ENCODE results near the gene REEP5. TPM values are rescaled to one million over a fixed set of nuclear protein-coding genes. Genes with fewer than 3 reads are reported as not detected.
A peak's percentile ranks its signal among the peaks of the same experiment; 100 is the strongest.

REEP5 gene
- total and polyA plus RNA-seq, 7 donors: 35.5 to 83.6 (median 76.7) TPM

GRCh38 chr5:112919972-112920371 is 2.1 kb downstream of the REEP5 start:
- no peaks in the 10 kb centered on the region for H3K27me3 ChIP-seq (ENCODE audit: insufficient read depth in 3 of 3, low read length in 2 of 3)

GRCh38 chr5:112918679-112919078 is 3.3 kb downstream of the REEP5 start:
- intact Hi-C loops (cut with DNase I): loop anchor here in 1 of 2 donors (5.0 kb wide), 1 partner anchor 56 kb away; the partner anchor contains the start of gene SRP19
- no peak for ATAC-seq
- Histone ChIP-seq H3K4me3 (no peak overlapping the region), H3K27ac (no peak overlapping the region), H3K27me3 (ENCODE audit: insufficient read depth in 3 of 3, low read length in 2 of 3) (no peaks in the 10 kb centered on the region), H3K9me3 (no peaks in the 10 kb centered on the region), H3K36me3 (ENCODE audit: insufficient read depth in 1 of 2, low read depth in 1 of 2) (peaks cover 9 to 50% of the 10 kb centered on the region in 2 donors), H3K4me1 (peaks cover 61% of the 10 kb centered on the region)
- no peak for DNase-seq
- no peak for TF ChIP-seq CTCF (IDR thresholded peaks at IDR 0.05)
- WGBS, 3 donors: 64 to 84% (median 77%) methylated on average over 1 of the region's 1 CpG

More at GRCh38 chr5:112919972-112920371, 2.1 kb downstream of the REEP5 start:
- Histone ChIP-seq H3K27ac (peak overlapping the region; percentile 99), H3K4me3 (peak overlapping the region; percentile 99), H3K9me3 (no peaks in the 10 kb centered on the region), H3K36me3 (ENCODE audit: insufficient read depth in 1 of 2, low read depth in 1 of 2) (peaks cover 9 to 50% of the 10 kb centered on the region in 2 donors), H3K4me1 (peaks cover 51% of the 10 kb centered on the region)
- intact Hi-C loops (cut with DNase I): loop anchor here (5.0 to 10.0 kb wide), 3 partner anchors 37 to 365 kb away; partner anchors contain the start of gene SRP19 (in 2 of the 2)
- ATAC-seq: no peak
- DNase-seq: no peak
- 93 to 96% (median 95%) methylated on average over 6 of the region's 6 CpGs for WGBS, 3 donors
- no peak for TF ChIP-seq CTCF (IDR thresholded peaks at IDR 0.05)

GRCh38 chr5:112918136-112918535 is 3.9 kb downstream of the REEP5 start:
- DNase-seq: no peak
- peaks cover 9 to 50% of the 10 kb centered on the region in 2 donors for H3K36me3 ChIP-seq (ENCODE audit: insufficient read depth in 1 of 2, low read depth in 1 of 2)

GRCh38 chr5:112917453-112917995 is 4.5 kb downstream of the REEP5 start:
- intact Hi-C loops (cut with DNase I): loop anchor here in 1 of 2 donors (5.0 kb wide), 1 partner anchor 55 kb away; the partner anchor contains the start of gene SRP19
- Histone ChIP-seq H3K36me3 (ENCODE audit: insufficient read depth in 1 of 2, low read depth in 1 of 2) (peaks cover 9 to 50% of the 10 kb centered on the region in 2 donors), H3K4me1 (peaks cover 61% of the 10 kb centered on the region), H3K27me3 (ENCODE audit: insufficient read depth in 3 of 3, low read length in 2 of 3) (no peaks in the 10 kb centered on the region), H3K9me3 (no peaks in the 10 kb centered on the region), H3K27ac (no peak overlapping the region), H3K4me3 (no peak overlapping the region)
- no peak for DNase-seq
- TF ChIP-seq CTCF (IDR thresholded peaks at IDR 0.05): no peak
- no peak for ATAC-seq
- WGBS, 3 donors: 92 to 98% (median 98%) methylated on average over 2 of the region's 2 CpGs

More at GRCh38 chr5:112918136-112918535, 3.9 kb downstream of the REEP5 start:
- ATAC-seq: no peak
- no peak overlapping the region for H3K27ac ChIP-seq
- H3K4me3 ChIP-seq: no peak overlapping the region
- no peak for TF ChIP-seq CTCF (IDR thresholded peaks at IDR 0.05)
- intact Hi-C loops (cut with DNase I): loop anchor here in 1 of 2 donors (5.0 kb wide), 1 partner anchor 56 kb away; the partner anchor contains the start of gene SRP19
- H3K27me3 ChIP-seq (ENCODE audit: insufficient read depth in 3 of 3, low read length in 2 of 3): no peaks in the 10 kb centered on the region
- WGBS, 3 donors: 71 to 79% (median 74%) methylated on average over 3 of the region's 3 CpGs
- H3K9me3 ChIP-seq: no peaks in the 10 kb centered on the region
- H3K4me1 ChIP-seq: peaks cover 64% of the 10 kb centered on the region

All from psoas muscle (tissue), 8 donors.